CD4-positive, alpha-beta T cell (primary cell): ENCODE measurements around the gene ZNRF1. TPM values are rescaled to one million over a fixed set of nuclear protein-coding genes. Genes with fewer than 3 reads are reported as not detected.

Experiments
- ATAC-seq: fragments of 200-7000 bp; cut with Tn5 transposase; one replicate; pipeline ENCODE4 v1.10.0; 2022; ENCODE audit warnings: mild to moderate bottlenecking; ENCODE audit not compliant: poor library complexity
- CTCF ChIA-PET: fragments of 350-600 bp; sonication (Branson Sonifier 250); formaldehyde crosslinking; loops from one replicate; lab custom pipeline; 2021; ENCODE audit warnings: antibody characterized with exemption, inconsistent platforms; lab: Charles Lee
- POLR2A ChIA-PET: fragments of 350-600 bp; sonication (Branson Sonifier 250); formaldehyde crosslinking; loops from one replicate; lab custom pipeline; 2021; ENCODE audit warnings: antibody characterized with exemption, inconsistent platforms; lab: Charles Lee
- DNase-seq, 14 experiments: peaks; one replicate each; pipeline ENCODE4 v3.0.0-alpha.2; 2013 to 2020; ENCODE audit warnings: mixed read lengths in 2 of 14
- H3K27ac ChIP-seq, 2 donors: one replicate each; pipeline versions ENCODE4 v1.5.1 to v1.7.0; 2013; ENCODE audit warnings: low read length in 2 of 2, low read depth in 1 of 2, mild to moderate bottlenecking in 1 of 2
- H3K27me3 ChIP-seq, 2 experiments: 1 replicate in 1 of 2; 2 replicates in 1 of 2; pipeline versions ENCODE4 v1.6.1 to v1.7.0; 2013; ENCODE audit warnings: low read length in 2 of 2, control low read depth in 1 of 2, mild to moderate bottlenecking in 1 of 2, moderate library complexity in 1 of 2; ENCODE audit not compliant: insufficient read depth in 2 of 2, control insufficient read depth in 1 of 2
- H3K36me3 ChIP-seq: one replicate; pipeline ENCODE4 v1.6.1; 2013; ENCODE audit warnings: low read length, control low read depth; ENCODE audit not compliant: insufficient read depth
- H3K4me1 ChIP-seq: one replicate; pipeline ENCODE4 v1.6.1; 2013; ENCODE audit warnings: low read length, control low read depth; ENCODE audit not compliant: insufficient read depth
- H3K4me3 ChIP-seq: one replicate; pipeline ENCODE4 v1.5.1; 2013; ENCODE audit warnings: mild to moderate bottlenecking, low read length, moderate library complexity
- H3K9me3 ChIP-seq, 2 experiments: 1 replicate in 1 of 2; 2 replicates in 1 of 2; pipeline versions ENCODE4 v1.6.1 to v1.7.0; 2013; ENCODE audit warnings: low read length in 2 of 2, mild to moderate bottlenecking in 2 of 2, control low read depth in 1 of 2, moderate library complexity in 1 of 2; ENCODE audit not compliant: control insufficient read depth in 1 of 2, insufficient read depth in 1 of 2
- H3K27ac Mint-ChIP-seq: one replicate; pipeline ENCODE4 v1.8.0; 2020; ENCODE audit warnings: mixed read lengths
- H3K27me3 Mint-ChIP-seq: one replicate; pipeline ENCODE4 v1.8.0; 2021; ENCODE audit warnings: mixed read lengths
- H3K36me3 Mint-ChIP-seq: one replicate; pipeline ENCODE4 v1.8.0; 2021; ENCODE audit warnings: low read depth, mixed read lengths
- H3K4me1 Mint-ChIP-seq: one replicate; pipeline ENCODE4 v1.8.0; 2021; ENCODE audit warnings: low read depth, mixed read lengths
- H3K4me3 Mint-ChIP-seq: one replicate; pipeline ENCODE4 v1.8.0; 2020; ENCODE audit warnings: mild to moderate bottlenecking, mixed read lengths
- H3K9me3 Mint-ChIP-seq: one replicate; pipeline ENCODE4 v1.8.0; 2020; ENCODE audit warnings: mixed read lengths
- CTCF ChIP-seq: fragments of 200-600 bp; IDR thresholded peaks from one replicate; pipeline ENCODE4 v1.8.0; 2022; ENCODE audit warnings: antibody characterized with exemption, mild to moderate bottlenecking
- intact Hi-C, 2 experiments: fragments of 100-400 bp; cut with DNase I in 1 of 2; cut with micrococcal nuclease in 1 of 2; formaldehyde crosslinking; loops; one replicate each; pipeline versions ENCODE4 v1.15.1 to v1.9.0; 2023 to 2025; cut with DNase I, micrococcal nuclease
- total RNA-seq, 174 experiments: library from RNA in 2 of 174; stranded (reverse) in 2 of 174; gene quantifications; one replicate each; pipeline ENCODE4 v1.2.3 and lab custom pipeline; 2021 to 2026

ZNRF1 gene
- total RNA-seq, 2 experiments from 2014 or later: 2.8 to 4.0 TPM

- Histone ChIP-seq H3K27me3 (no peaks in the 10 kb centered on the region), H3K27ac (no peak overlapping the region), H3K4me3 (no peak overlapping the region), H3K4me1 (no peaks in the 10 kb centered on the region), H3K9me3 (no peaks in the 10 kb centered on the region), H3K36me3 (peaks cover 64% of the 10 kb centered on the region)
- H3K27me3 Mint-ChIP-seq: no peaks in the 10 kb centered on the region
- intact Hi-C loops: no loop called here
- peaks cover 87% of the 10 kb centered on the region for H3K36me3 Mint-ChIP-seq
- no peak for DNase-seq
- H3K27ac Mint-ChIP-seq: no peak overlapping the region
- no peaks in the 10 kb centered on the region for H3K9me3 Mint-ChIP-seq
- no peak for ATAC-seq
- ChIA-PET POLR2A (no interaction called here), CTCF (no interaction called here)
- TF ChIP-seq CTCF: no peak
- no peaks in the 10 kb centered on the region for H3K4me1 Mint-ChIP-seq
- H3K4me3 Mint-ChIP-seq: no peak overlapping the region
These were observed 47.6 kb upstream of the ZNRF1 start for GRCh38 chr16:74951206-74951605.

- intact Hi-C loops: no loop called here
- Histone ChIP-seq H3K4me1 (no peaks in the 10 kb centered on the region), H3K9me3 (no peaks in the 10 kb centered on the region), H3K36me3 (peaks cover 63% of the 10 kb centered on the region), H3K27ac (no peak overlapping the region), H3K27me3 (no peaks in the 10 kb centered on the region), H3K4me3 (no peak overlapping the region)
- no peak for ATAC-seq
- H3K36me3 Mint-ChIP-seq: peaks cover 87% of the 10 kb centered on the region
- no peaks in the 10 kb centered on the region for H3K27me3 Mint-ChIP-seq
- CTCF ChIA-PET: no interaction called here
- DNase-seq: no peak
- TF ChIP-seq CTCF: no peak
- no peaks in the 10 kb centered on the region for H3K4me1 Mint-ChIP-seq
- no peak overlapping the region for H3K4me3 Mint-ChIP-seq
- no peaks in the 10 kb centered on the region for H3K9me3 Mint-ChIP-seq
- POLR2A ChIA-PET: no interaction called here
- no peak overlapping the region for H3K27ac Mint-ChIP-seq
These were observed 47.1 kb upstream of the ZNRF1 start for GRCh38 chr16:74951681-74952080.

DNA sequence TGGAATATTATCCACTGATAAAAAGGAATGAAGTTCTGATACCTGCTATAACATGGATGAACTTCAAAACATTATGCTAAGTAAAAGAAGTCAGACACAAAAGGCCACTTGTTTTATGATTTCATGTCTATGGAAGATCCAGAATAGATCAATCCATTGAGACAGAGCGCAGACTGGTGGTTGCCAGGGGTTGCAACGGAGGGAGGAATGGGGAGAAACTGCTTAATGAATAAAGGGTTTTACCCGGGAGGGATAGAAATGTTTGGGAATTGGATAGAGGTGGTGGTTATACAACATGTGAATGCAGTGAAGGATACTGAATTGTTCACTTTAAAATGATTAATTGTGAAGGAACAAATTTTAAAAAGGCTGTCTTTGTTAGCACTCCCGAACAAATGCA is 44.1 kb upstream of the ZNRF1 start:
- H3K4me3 ChIP-seq: no peak overlapping the region
- H3K4me1 Mint-ChIP-seq: no peaks in the 10 kb centered on the region
- H3K27me3 Mint-ChIP-seq: no peaks in the 10 kb centered on the region
- H3K27ac ChIP-seq: no peak overlapping the region
- POLR2A ChIA-PET: no interaction called here
- TF ChIP-seq CTCF: no peak
- CTCF ChIA-PET: interaction anchor here (0.5 kb wide), 1 partner anchor 674 kb away, joined by 5 read pairs; no protein-coding TSS in a partner anchor
- H3K36me3 ChIP-seq: peaks cover 51% of the 10 kb centered on the region
- H3K9me3 Mint-ChIP-seq: no peaks in the 10 kb centered on the region
- ATAC-seq: no peak
- H3K27ac Mint-ChIP-seq: no peak overlapping the region
- H3K4me3 Mint-ChIP-seq: no peak overlapping the region
- H3K9me3 ChIP-seq: no peaks in the 10 kb centered on the region
- H3K27me3 ChIP-seq: no peaks in the 10 kb centered on the region
- no peaks in the 10 kb centered on the region for H3K4me1 ChIP-seq
- intact Hi-C loops: no loop called here
- H3K36me3 Mint-ChIP-seq: peaks cover 83% of the 10 kb centered on the region
- no peak for DNase-seq
